HepG2 (cell line): ENCODE data around the gene RSBN1L. TPM values are rescaled to one million over a fixed set of nuclear protein-coding genes. Genes with fewer than 3 reads are reported as not detected.

Source experiments
- ATAC-seq: fragments of 200-7000 bp; cut with Tn5 transposase; 3 replicates; pipeline ENCODE4 v1.9.1; 2020; ENCODE audit warnings: mild to moderate bottlenecking, moderate library complexity
- BruUV-seq: library from RNA; stranded (reverse); fragments of 400-500 nt; replicated peaks from 2 replicates; lab custom pipeline; 2021; lab: Mats Ljungman, UMichigan
- CTCF ChIA-PET: fragments of 300-600 bp; formaldehyde crosslinking; extraction: SDS; loops from one replicate; lab custom pipeline; 2021; ENCODE audit warnings: low total read pairs, inconsistent platforms, low intra/inter-chr PET ratio; lab: Yijun Ruan, JAX
- POLR2A ChIA-PET: fragments of 350-600 bp; sonication (Branson Sonifier 250); formaldehyde crosslinking; loops from one replicate; lab custom pipeline; 2020; ENCODE audit warnings: antibody characterized with exemption, inconsistent platforms; lab: Yijun Ruan, JAX
- DNase-seq: peaks from one replicate; pipeline ENCODE4 v3.0.0-alpha.2; 2015; ENCODE audit warnings: low spot score
- FAIRE-seq: peaks from 3 replicates; lab custom pipeline; 2011; peaks lifted over from hg19 to GRCh38; lab: Jason Lieb, UNC
- H2AFZ ChIP-seq: one replicate; pipeline ENCODE4 v1.6.1; 2011; ENCODE audit warnings: low read length, inconsistent platforms
- H3K27ac ChIP-seq: fragments of 300-600 bp; 3 replicates; pipeline ENCODE4 v1.8.0; 2011; ENCODE audit warnings: mixed run types, mild to moderate bottlenecking, mixed read lengths, low read length, inconsistent platforms; ENCODE audit not compliant: insufficient read depth; ENCODE audit errors: extremely low read length
- H3K27me3 ChIP-seq, 2 experiments: fragments of 200-600 bp in 1 of 2; 2 replicates in 1 of 2; 3 replicates in 1 of 2; pipeline versions ENCODE4 v1.6.0 to v1.8.0; 2011; ENCODE audit warnings: low read length in 2 of 2, mild to moderate bottlenecking in 2 of 2, moderate library complexity in 2 of 2, inconsistent platforms in 1 of 2; ENCODE audit not compliant: insufficient read depth in 2 of 2, control insufficient read depth in 1 of 2
- H3K36me3 ChIP-seq, 2 experiments: fragments of 200-600 bp in 1 of 2; replicated peaks in 1 of 2; 2 replicates in 1 of 2; 3 replicates in 1 of 2; pipeline versions ENCODE4 v1.5.1 to v1.8.0; 2011; ENCODE audit warnings: low read length in 2 of 2, inconsistent platforms in 1 of 2; ENCODE audit not compliant: insufficient read depth in 2 of 2, control insufficient read depth in 1 of 2
- H3K4me1 ChIP-seq: 2 replicates; pipeline ENCODE4 v1.5.1; 2012; ENCODE audit warnings: low read length, inconsistent platforms; ENCODE audit not compliant: insufficient read depth
- H3K4me2 ChIP-seq: 2 replicates; pipeline ENCODE4 v1.6.0; 2011; ENCODE audit warnings: low read depth, low read length, inconsistent platforms
- H3K4me3 ChIP-seq, 3 experiments: fragments of 200-600 bp in 1 of 3; sonication (generic), shearing (Covaris generic) in 1 of 3; replicated peaks in 1 of 3; 2 replicates each; pipeline ENCODE4 v1.5.1; 2011 to 2016; ENCODE audit warnings: low read length in 3 of 3, inconsistent platforms in 2 of 3, low read depth in 2 of 3, mild to moderate bottlenecking in 2 of 3, control low read depth in 1 of 3, mixed read lengths in 1 of 3; ENCODE audit not compliant: insufficient read depth in 1 of 3
- H3K79me2 ChIP-seq: one replicate; pipeline ENCODE4 v1.6.1; 2011; ENCODE audit warnings: low read length, inconsistent platforms; ENCODE audit not compliant: insufficient read depth
- H3K9ac ChIP-seq: 2 replicates; pipeline ENCODE4 v1.6.0; 2011; ENCODE audit warnings: mild to moderate bottlenecking, low read depth, low read length, inconsistent platforms; ENCODE audit not compliant: insufficient read depth
- H3K9me3 ChIP-seq: 2 replicates; pipeline ENCODE4 v1.5.1; 2012; ENCODE audit warnings: mild to moderate bottlenecking, low read length
- H4K20me1 ChIP-seq: 2 replicates; pipeline ENCODE4 v1.6.0; 2011; ENCODE audit warnings: inconsistent platforms, mild to moderate bottlenecking, low read length, moderate library complexity; ENCODE audit not compliant: insufficient read depth
- HNRNPK ChIP-seq: fragments of 200-400 bp; formaldehyde crosslinking; IDR thresholded peaks from 2 replicates; pipeline ENCODE4 v1.6.1; 2018; ENCODE audit warnings: low read length, low read depth, moderate library complexity, mild to moderate bottlenecking; ENCODE audit not compliant: poor library complexity, severe bottlenecking
- POLR2AphosphoS5 ChIP-seq: IDR thresholded peaks from 2 replicates; pipeline ENCODE4 v1.6.1; 2012; ENCODE audit warnings: low read depth, low read length
- ZGPAT ChIP-seq: IDR thresholded peaks from 2 replicates; pipeline ENCODE4 v1.6.1; 2016; ENCODE audit warnings: mild to moderate bottlenecking
- ZNF496 ChIP-seq: sonication (generic); formaldehyde crosslinking; IDR thresholded peaks from 2 replicates; pipeline ENCODE4 v1.8.1; 2023; ENCODE audit warnings: mild to moderate bottlenecking, moderate library complexity, missing genetic modification reagents; ENCODE audit not compliant: insufficient replicate concordance
- ZNF800 ChIP-seq: sonication (generic); formaldehyde crosslinking; IDR thresholded peaks from 2 replicates; pipeline ENCODE4 v1.4.0; 2020; ENCODE audit warnings: missing genetic modification reagents
- WGBS: methylation state at CpG from one replicate; pipeline ENCODE4 v1.1.6; 2017; ENCODE audit warnings: low lambda C conversion rate; 5-methylcytosine and 5-hydroxymethylcytosine counted together
- in situ Hi-C: cut with HindIII; loops from 2 replicates; pipeline ENCODE4 v1.10.0; 2017; ENCODE audit warnings: low pct_unique_long_range_greater_than_20kb; ENCODE audit not compliant: extremely low pct_ligation_motif_present
- intact Hi-C: fragments of 100-400 bp; cut with micrococcal nuclease; formaldehyde crosslinking; loops from one replicate; pipeline ENCODE4 v1.10.0; 2022; ENCODE audit not compliant: unreplicated experiment
- polyA plus RNA-seq, 8 experiments: library from polyadenylated mRNA; depleted of rRNA in 3 of 8; stranded (reverse) in 7 of 8; unstranded in 1 of 8; fragments of >200 nt; fragmentation: Illumina TruSeq in 4 of 8; extraction: Trizol in 4 of 8; gene quantifications; 2 replicates each; pipeline versions ENCODE4 v1.2.1 to v1.2.3, GENCODE V29; 2011 to 2016; ENCODE audit warnings: low read depth in 4 of 8, missing spikeins in 1 of 8, mixed read lengths in 1 of 8; ENCODE audit not compliant: insufficient read depth in 1 of 8
- total RNA-seq, 5 experiments: library from RNA; depleted of rRNA; stranded (reverse); fragments of >200 nt; fragmentation: Illumina TruSeq; extraction: Trizol; gene quantifications; 2 replicates each; pipeline ENCODE4 v1.2.3, GENCODE V29; 2016; ENCODE audit warnings: low read depth in 1 of 5

Gene RSBN1L
- total and polyA plus RNA-seq, 2 of the 13 experiments (the other 11 are each of a cell fraction or from before 2014, with no cell fraction given), result 7.7 to 21.3 TPM

- peak; percentile 48 for TF ChIP-seq ZGPAT (CRISPR knock-in tag)
- TF ChIP-seq, all 625 proteins: peak for 215
Measured at GRCh38 chr7:77696057-77696642, at the start of gene RSBN1L (continued).

GRCh38 chr7:77648742-77649338 is 47.4 kb upstream of the RSBN1L start:
- no peak for DNase-seq
- no peaks in the 10 kb centered on the region for H4K20me1 ChIP-seq
- 95% methylated on average over 6 of the region's 6 CpGs for WGBS
- H3K79me2 ChIP-seq, result no peaks in the 10 kb centered on the region
- H3K27ac ChIP-seq, result no peak overlapping the region
- in situ Hi-C loops, result no loop called here
- no peaks in the 10 kb centered on the region for H3K9me3 ChIP-seq
- FAIRE-seq, result no peak
- ChIA-PET POLR2A (no interaction called here), CTCF (no interaction called here)
- H3K4me3 ChIP-seq, result no peak overlapping the region
- no peaks in the 10 kb centered on the region for H3K27me3 ChIP-seq
- no TSS peak for BruUV-seq
- H2AFZ ChIP-seq, result no peak overlapping the region
- H3K36me3 ChIP-seq, result peaks cover 0 to 4% of the 10 kb centered on the region in 2 experiments; a peak in 2 of 5 replicates
- no peak overlapping the region for H3K4me2 ChIP-seq
- TF ChIP-seq POLR2AphosphoS5 (no peak), ZNF496 (CRISPR knock-in tag) (no peak), ZNF800 (CRISPR knock-in tag) (no peak), HNRNPK (peak; percentile 90)
- no peak for ATAC-seq
- peaks cover 15% of the 10 kb centered on the region for H3K4me1 ChIP-seq
- no peak overlapping the region for H3K9ac ChIP-seq
- intact Hi-C loops, result no loop called here
